ENCODE results near the gene PDIK1L.

The PDIK1L gene

GRCh38 chr1:26111530-26112406 lies at the start of gene PDIK1L:
PDIK1L (plus strand) TSS chr1:26111824; CDS start chr1:26114309, 2,485 bp downstream.
- FAIRE-seq, result no peak

- FAIRE-seq, result no peak
Observed at GRCh38 chr1:26064553-26064952, 47.1 kb upstream of the PDIK1L start.

GRCh38 chr1:26066160-26066559 lies 45.5 kb upstream of the PDIK1L start:
- no peak for FAIRE-seq

GRCh38 chr1:26066857-26067256 lies 44.8 kb upstream of the PDIK1L start:
- no peak for FAIRE-seq

- no peak for FAIRE-seq
Observed at GRCh38 chr1:26067432-26067911, 44.2 kb upstream of the PDIK1L start, which contains the start of gene TRIM63. TRIM63 (minus strand) TSS chr1:26067630; CDS start chr1:26067494, 136 bp downstream.

GRCh38 chr1:26069941-26070295 lies 41.7 kb upstream of the PDIK1L start:
- no peak for FAIRE-seq

GRCh38 chr1:26070296-26070962 lies 41.2 kb upstream of the PDIK1L start:
- FAIRE-seq, result no peak

GRCh38 chr1:26070963-26071342 lies 40.7 kb upstream of the PDIK1L start:
- no peak for FAIRE-seq

- no peak for FAIRE-seq
Observed at GRCh38 chr1:26072305-26072704, 39.3 kb upstream of the PDIK1L start.

GRCh38 chr1:26075421-26076144 lies 36.0 kb upstream of the PDIK1L start:
- no peak for FAIRE-seq

GRCh38 chr1:26077524-26077923 lies 34.1 kb upstream of the PDIK1L start:
- no peak for FAIRE-seq

GRCh38 chr1:26078286-26079177 lies 33.1 kb upstream of the PDIK1L start:
- no peak for FAIRE-seq

- no peak for FAIRE-seq
Observed at GRCh38 chr1:26079178-26079563, 32.5 kb upstream of the PDIK1L start.

GRCh38 chr1:26079960-26080814 lies 31.4 kb upstream of the PDIK1L start:
- no peak for FAIRE-seq

- FAIRE-seq, result no peak
Observed at GRCh38 chr1:26081267-26082019, 30.2 kb upstream of the PDIK1L start.

- FAIRE-seq, result no peak
Observed at GRCh38 chr1:26082020-26082350, 29.6 kb upstream of the PDIK1L start.

GRCh38 chr1:26083208-26083607 lies 28.4 kb upstream of the PDIK1L start:
- no peak for FAIRE-seq

- no peak for FAIRE-seq
Observed at GRCh38 chr1:26084091-26084561, 27.5 kb upstream of the PDIK1L start.

GRCh38 chr1:26084844-26085243 lies 26.8 kb upstream of the PDIK1L start:
- no peak for FAIRE-seq

GRCh38 chr1:26089125-26089524 lies 22.5 kb upstream of the PDIK1L start:
- no peak for FAIRE-seq

All from colon (tissue), 2 donors.